PC-3 (cell line): Measurements from ENCODE around the gene FILIP1L.

Source experiments
- EZH2 ChIP-seq: fragments of 300-600 bp; sonication (generic); IDR thresholded peaks from one replicate; pipeline ENCODE4 v1.6.1; 2017; ENCODE audit warnings: antibody characterized with exemption, mild to moderate bottlenecking, low read length; ENCODE audit not compliant: unreplicated experiment
- EZH2phosphoT487 ChIP-seq: fragments of 300-600 bp; sonication (generic); IDR thresholded peaks from 2 replicates; pipeline ENCODE4 v1.6.1; 2018; ENCODE audit warnings: mild to moderate bottlenecking, antibody characterized with exemption, low read length, borderline replicate concordance
- TF ChIP-seq, protein P1 (sequence below): fragments of 300-600 bp; sonication (generic); conservative IDR thresholded peaks from 2 replicates; pipeline ENCODE4 v1.5.1; 2017; ENCODE audit warnings: antibody characterized with exemption, low read depth, mild to moderate bottlenecking, low read length

DNA sequence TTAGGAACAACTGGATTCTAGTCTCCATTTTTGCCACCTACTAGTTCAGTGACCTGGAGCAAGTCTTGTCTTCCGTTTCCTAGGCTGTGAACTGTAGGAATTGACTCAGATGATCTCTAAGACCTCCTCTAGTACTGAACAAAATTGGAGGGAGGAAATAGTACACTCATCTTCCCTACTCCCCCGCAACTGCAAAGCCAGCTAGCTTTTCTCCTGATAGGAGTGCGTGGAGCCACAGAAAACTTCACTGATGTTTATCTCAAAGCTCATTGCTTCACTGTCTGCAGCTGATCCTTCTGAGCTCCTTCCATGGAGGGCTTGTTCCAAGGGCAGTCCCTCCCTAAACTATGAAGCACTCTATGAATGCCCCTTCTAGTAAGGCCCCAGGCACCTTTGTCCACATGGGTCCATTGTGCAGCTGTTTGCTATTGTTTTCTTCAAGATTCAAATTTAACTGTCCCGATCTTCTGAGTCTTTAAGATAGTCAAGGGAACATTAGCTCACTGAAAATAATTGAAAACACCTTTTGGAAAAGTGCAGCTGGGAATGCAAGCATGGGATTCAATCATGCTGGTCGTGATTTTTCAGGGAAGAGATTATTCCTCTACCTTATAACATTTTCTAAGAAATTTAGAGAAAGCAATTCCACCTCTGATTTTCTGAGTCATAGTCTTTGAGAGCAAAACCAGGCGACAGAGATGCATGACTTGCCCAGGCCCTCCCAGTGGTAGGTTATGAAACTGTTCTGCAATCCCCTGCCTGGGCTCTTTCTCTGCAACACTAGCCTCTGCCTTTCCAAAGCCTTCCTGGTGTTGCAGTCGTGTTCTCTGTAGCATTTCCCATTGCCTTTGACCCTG, 24.3 kb downstream of the FILIP1L start:
- TF ChIP-seq, protein P1, sequence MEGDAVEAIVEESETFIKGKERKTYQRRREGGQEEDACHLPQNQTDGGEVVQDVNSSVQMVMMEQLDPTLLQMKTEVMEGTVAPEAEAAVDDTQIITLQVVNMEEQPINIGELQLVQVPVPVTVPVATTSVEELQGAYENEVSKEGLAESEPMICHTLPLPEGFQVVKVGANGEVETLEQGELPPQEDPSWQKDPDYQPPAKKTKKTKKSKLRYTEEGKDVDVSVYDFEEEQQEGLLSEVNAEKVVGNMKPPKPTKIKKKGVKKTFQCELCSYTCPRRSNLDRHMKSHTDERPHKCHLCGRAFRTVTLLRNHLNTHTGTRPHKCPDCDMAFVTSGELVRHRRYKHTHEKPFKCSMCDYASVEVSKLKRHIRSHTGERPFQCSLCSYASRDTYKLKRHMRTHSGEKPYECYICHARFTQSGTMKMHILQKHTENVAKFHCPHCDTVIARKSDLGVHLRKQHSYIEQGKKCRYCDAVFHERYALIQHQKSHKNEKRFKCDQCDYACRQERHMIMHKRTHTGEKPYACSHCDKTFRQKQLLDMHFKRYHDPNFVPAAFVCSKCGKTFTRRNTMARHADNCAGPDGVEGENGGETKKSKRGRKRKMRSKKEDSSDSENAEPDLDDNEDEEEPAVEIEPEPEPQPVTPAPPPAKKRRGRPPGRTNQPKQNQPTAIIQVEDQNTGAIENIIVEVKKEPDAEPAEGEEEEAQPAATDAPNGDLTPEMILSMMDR: peak; percentile 69
- TF ChIP-seq EZH2 (no peak), EZH2phosphoT487 (no peak)
